ENCODE data around the gene ANKRD30A.
"Not testable (repeated sequence)": the region's sequence is repeated elsewhere in the genome, so short reads cannot be mapped to it uniquely, and the experiment has no call there.

ANKRD30A gene

GRCh38 chr10:37226524-37226923 lies 101.1 kb downstream of the ANKRD30A start:
- no peak for TF ChIP-seq CTCF (IDR thresholded peaks at IDR 0.05; ENCODE audit: control insufficient read depth, insufficient read depth, low read depth, low read length, missing control alignments)
- H3K4me3 ChIP-seq (ENCODE audit: control insufficient read depth, low read depth, low read length) = no peak overlapping the region
- no peak for DNase-seq (ENCODE audit: low read depth)

- no peak for TF ChIP-seq CTCF (IDR thresholded peaks at IDR 0.05; ENCODE audit: control insufficient read depth, insufficient read depth, low read depth, low read length, missing control alignments)
- DNase-seq (ENCODE audit: low read depth) = no peak
- H3K4me3 ChIP-seq (ENCODE audit: control insufficient read depth, low read depth, low read length) = no peak overlapping the region
These were observed 109.3 kb downstream of the ANKRD30A start for GRCh38 chr10:37234692-37235091.

GRCh38 chr10:37236093-37236492 lies 110.7 kb downstream of the ANKRD30A start:
- no peak for TF ChIP-seq CTCF (IDR thresholded peaks at IDR 0.05; ENCODE audit: control insufficient read depth, insufficient read depth, low read depth, low read length, missing control alignments)
- H3K4me3 ChIP-seq (ENCODE audit: control insufficient read depth, low read depth, low read length) = no peak overlapping the region
- DNase-seq (ENCODE audit: low read depth) = no peak

- no peak for DNase-seq (ENCODE audit: low read depth)
- no peak overlapping the region for H3K4me3 ChIP-seq (ENCODE audit: control insufficient read depth, low read depth, low read length)
- no peak for TF ChIP-seq CTCF (IDR thresholded peaks at IDR 0.05; ENCODE audit: control insufficient read depth, insufficient read depth, low read depth, low read length, missing control alignments)
These were observed 114.8 kb downstream of the ANKRD30A start for GRCh38 chr10:37240223-37240622.

GRCh38 chr10:37246637-37247036 lies 121.2 kb downstream of the ANKRD30A start:
- DNase-seq (ENCODE audit: low read depth) = no peak
- TF ChIP-seq CTCF (IDR thresholded peaks at IDR 0.05; ENCODE audit: control insufficient read depth, insufficient read depth, low read depth, low read length, missing control alignments) = no peak
- H3K4me3 ChIP-seq (ENCODE audit: control insufficient read depth, low read depth, low read length) = no peak overlapping the region

GRCh38 chr10:37255837-37256236 lies 130.4 kb downstream of the ANKRD30A start:
- not testable (repeated sequence) for DNase-seq (ENCODE audit: low read depth)

GRCh38 chr10:37263304-37263703 lies 137.9 kb downstream of the ANKRD30A start:
- no peak overlapping the region for H3K4me3 ChIP-seq (ENCODE audit: control insufficient read depth, low read depth, low read length)
- no peak for DNase-seq (ENCODE audit: low read depth)
- TF ChIP-seq CTCF (IDR thresholded peaks at IDR 0.05; ENCODE audit: control insufficient read depth, insufficient read depth, low read depth, low read length, missing control alignments) = no peak

More at GRCh38 chr10:37255837-37256236, 130.4 kb downstream of the ANKRD30A start:
- H3K4me3 ChIP-seq (ENCODE audit: control insufficient read depth, low read depth, low read length) = not testable (repeated sequence)

Measured in AG09309 (cell line).